ENCODE data around the gene NR3C2. TPM values are rescaled to one million over a fixed set of nuclear protein-coding genes. Genes with fewer than 3 reads are reported as not detected.

The NR3C2 gene
- total RNA-seq, 1 experiment from 2014 or later: 0.26 TPM

DNA sequence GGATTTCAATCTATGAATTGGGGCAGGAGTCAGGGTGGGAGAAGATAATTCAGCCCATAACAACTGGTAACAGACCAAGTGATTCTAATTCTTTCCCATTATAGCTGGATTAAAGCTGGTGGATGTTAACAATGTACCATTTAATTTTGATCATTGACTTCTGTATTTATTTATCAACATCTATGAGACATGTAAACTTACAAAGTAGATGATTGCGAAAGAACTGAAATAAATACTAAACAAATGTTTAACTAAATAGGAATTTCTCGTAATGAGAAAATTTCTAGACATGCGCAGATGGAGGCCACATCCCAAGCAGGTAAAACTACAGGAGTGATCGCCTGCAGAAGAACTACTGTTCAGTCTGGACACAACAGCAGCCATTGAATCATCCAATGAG, 107.1 kb downstream of the NR3C2 start:
- ChIA-PET POLR2A (no interaction called here), CTCF (no interaction called here)
- no peaks in the 10 kb centered on the region for H3K9me3 ChIP-seq (ENCODE audit: control insufficient read depth, insufficient read depth, low read depth, low read length)
- in situ Hi-C loops (cut with HindIII; ENCODE audit: low pct_unique_long_range_greater_than_20kb, low sequenced_read_pairs): no loop called here
- no peaks in the 10 kb centered on the region for H3K36me3 ChIP-seq (ENCODE audit: control insufficient read depth, insufficient read depth, low read length)
- ATAC-seq (no peak), DNase-seq (ENCODE audit: low read depth, low spot score) (no peak)
- H3K27me3 ChIP-seq (ENCODE audit: control insufficient read depth, insufficient read depth, low read length): no peaks in the 10 kb centered on the region
- BruUV-seq (replicated peaks): no TSS peak
- H3K4me3 ChIP-seq (ENCODE audit: low read depth in 2 of 2, low read length in 2 of 2): no peak overlapping the region
- no peak overlapping the region for H3K27ac ChIP-seq (ENCODE audit: low read length)
- intact Hi-C loops (cut with micrococcal nuclease; ENCODE audit: unreplicated experiment): no loop called here
- no peaks in the 10 kb centered on the region for H3K4me1 ChIP-seq (ENCODE audit: control insufficient read depth, insufficient read depth, low read length)
- TF ChIP-seq TCF7L2 (IDR thresholded peaks at IDR 0.05; ENCODE audit: low read depth, low read length) (no peak), POLR2AphosphoS5 (IDR thresholded peaks at IDR 0.05; ENCODE audit: low read depth, low read length) (no peak), SIN3A (IDR thresholded peaks at IDR 0.05; ENCODE audit: borderline replicate concordance, insufficient read depth, low read depth, low read length) (no peak)
- TF ChIP-seq, protein P1, sequence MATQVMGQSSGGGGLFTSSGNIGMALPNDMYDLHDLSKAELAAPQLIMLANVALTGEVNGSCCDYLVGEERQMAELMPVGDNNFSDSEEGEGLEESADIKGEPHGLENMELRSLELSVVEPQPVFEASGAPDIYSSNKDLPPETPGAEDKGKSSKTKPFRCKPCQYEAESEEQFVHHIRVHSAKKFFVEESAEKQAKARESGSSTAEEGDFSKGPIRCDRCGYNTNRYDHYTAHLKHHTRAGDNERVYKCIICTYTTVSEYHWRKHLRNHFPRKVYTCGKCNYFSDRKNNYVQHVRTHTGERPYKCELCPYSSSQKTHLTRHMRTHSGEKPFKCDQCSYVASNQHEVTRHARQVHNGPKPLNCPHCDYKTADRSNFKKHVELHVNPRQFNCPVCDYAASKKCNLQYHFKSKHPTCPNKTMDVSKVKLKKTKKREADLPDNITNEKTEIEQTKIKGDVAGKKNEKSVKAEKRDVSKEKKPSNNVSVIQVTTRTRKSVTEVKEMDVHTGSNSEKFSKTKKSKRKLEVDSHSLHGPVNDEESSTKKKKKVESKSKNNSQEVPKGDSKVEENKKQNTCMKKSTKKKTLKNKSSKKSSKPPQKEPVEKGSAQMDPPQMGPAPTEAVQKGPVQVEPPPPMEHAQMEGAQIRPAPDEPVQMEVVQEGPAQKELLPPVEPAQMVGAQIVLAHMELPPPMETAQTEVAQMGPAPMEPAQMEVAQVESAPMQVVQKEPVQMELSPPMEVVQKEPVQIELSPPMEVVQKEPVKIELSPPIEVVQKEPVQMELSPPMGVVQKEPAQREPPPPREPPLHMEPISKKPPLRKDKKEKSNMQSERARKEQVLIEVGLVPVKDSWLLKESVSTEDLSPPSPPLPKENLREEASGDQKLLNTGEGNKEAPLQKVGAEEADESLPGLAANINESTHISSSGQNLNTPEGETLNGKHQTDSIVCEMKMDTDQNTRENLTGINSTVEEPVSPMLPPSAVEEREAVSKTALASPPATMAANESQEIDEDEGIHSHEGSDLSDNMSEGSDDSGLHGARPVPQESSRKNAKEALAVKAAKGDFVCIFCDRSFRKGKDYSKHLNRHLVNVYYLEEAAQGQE (IDR thresholded peaks at IDR 0.05; ENCODE audit: insufficient read depth in 1 of 2, low read depth in 2 of 2, low read length in 1 of 2): no peak
- TF ChIP-seq, protein P2, sequence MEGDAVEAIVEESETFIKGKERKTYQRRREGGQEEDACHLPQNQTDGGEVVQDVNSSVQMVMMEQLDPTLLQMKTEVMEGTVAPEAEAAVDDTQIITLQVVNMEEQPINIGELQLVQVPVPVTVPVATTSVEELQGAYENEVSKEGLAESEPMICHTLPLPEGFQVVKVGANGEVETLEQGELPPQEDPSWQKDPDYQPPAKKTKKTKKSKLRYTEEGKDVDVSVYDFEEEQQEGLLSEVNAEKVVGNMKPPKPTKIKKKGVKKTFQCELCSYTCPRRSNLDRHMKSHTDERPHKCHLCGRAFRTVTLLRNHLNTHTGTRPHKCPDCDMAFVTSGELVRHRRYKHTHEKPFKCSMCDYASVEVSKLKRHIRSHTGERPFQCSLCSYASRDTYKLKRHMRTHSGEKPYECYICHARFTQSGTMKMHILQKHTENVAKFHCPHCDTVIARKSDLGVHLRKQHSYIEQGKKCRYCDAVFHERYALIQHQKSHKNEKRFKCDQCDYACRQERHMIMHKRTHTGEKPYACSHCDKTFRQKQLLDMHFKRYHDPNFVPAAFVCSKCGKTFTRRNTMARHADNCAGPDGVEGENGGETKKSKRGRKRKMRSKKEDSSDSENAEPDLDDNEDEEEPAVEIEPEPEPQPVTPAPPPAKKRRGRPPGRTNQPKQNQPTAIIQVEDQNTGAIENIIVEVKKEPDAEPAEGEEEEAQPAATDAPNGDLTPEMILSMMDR (IDR thresholded peaks at IDR 0.05): no peak

DNA sequence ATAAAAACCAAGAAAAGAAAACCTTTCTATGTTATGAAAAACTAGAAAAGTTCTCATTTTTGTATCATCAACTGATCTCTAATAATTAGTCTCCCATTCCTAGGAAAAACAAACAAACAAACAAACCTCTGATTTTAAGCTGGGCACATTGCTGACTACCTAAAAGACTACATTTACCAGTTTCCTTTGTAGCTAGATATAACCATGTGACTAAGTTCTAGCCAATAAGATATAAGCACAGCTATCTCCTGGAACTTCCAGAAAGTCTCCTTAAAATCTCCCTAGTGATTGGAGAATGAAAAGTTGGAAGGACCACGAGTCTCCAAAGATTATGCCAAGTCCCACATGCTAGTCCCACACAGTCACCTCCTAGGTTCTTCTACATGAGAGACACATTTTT, 108.9 kb downstream of the NR3C2 start:
- Histone ChIP-seq H3K4me3 (ENCODE audit: low read depth in 2 of 2, low read length in 2 of 2) (no peak overlapping the region), H3K27me3 (ENCODE audit: control insufficient read depth, insufficient read depth, low read length) (no peaks in the 10 kb centered on the region), H3K9me3 (ENCODE audit: control insufficient read depth, insufficient read depth, low read depth, low read length) (no peaks in the 10 kb centered on the region), H3K36me3 (ENCODE audit: control insufficient read depth, insufficient read depth, low read length) (no peaks in the 10 kb centered on the region), H3K27ac (ENCODE audit: low read length) (no peak overlapping the region), H3K4me1 (ENCODE audit: control insufficient read depth, insufficient read depth, low read length) (no peaks in the 10 kb centered on the region)
- CTCF ChIA-PET: no interaction called here
- BruUV-seq (replicated peaks): no TSS peak
- POLR2A ChIA-PET: no interaction called here
- TF ChIP-seq, protein P1 (IDR thresholded peaks at IDR 0.05; ENCODE audit: insufficient read depth in 1 of 2, low read depth in 2 of 2, low read length in 1 of 2): no peak
- no peak for TF ChIP-seq TCF7L2 (IDR thresholded peaks at IDR 0.05; ENCODE audit: low read depth, low read length)
- TF ChIP-seq POLR2AphosphoS5 (IDR thresholded peaks at IDR 0.05; ENCODE audit: low read depth, low read length): no peak
- TF ChIP-seq SIN3A (IDR thresholded peaks at IDR 0.05; ENCODE audit: borderline replicate concordance, insufficient read depth, low read depth, low read length): no peak
- TF ChIP-seq, protein P2 (IDR thresholded peaks at IDR 0.05): no peak
- in situ Hi-C loops (cut with HindIII; ENCODE audit: low pct_unique_long_range_greater_than_20kb, low sequenced_read_pairs) (no loop called here), intact Hi-C loops (cut with micrococcal nuclease; ENCODE audit: unreplicated experiment) (no loop called here)
- DNase-seq (ENCODE audit: low read depth, low spot score): no peak
- no peak for ATAC-seq

All from Panc1 (cell line).